ENCODE data around the gene EDA.
"Not testable (repeated sequence)": the region's sequence is repeated elsewhere in the genome, so short reads cannot be mapped to it uniquely, and the experiment has no call there.

EDA gene

DNA sequence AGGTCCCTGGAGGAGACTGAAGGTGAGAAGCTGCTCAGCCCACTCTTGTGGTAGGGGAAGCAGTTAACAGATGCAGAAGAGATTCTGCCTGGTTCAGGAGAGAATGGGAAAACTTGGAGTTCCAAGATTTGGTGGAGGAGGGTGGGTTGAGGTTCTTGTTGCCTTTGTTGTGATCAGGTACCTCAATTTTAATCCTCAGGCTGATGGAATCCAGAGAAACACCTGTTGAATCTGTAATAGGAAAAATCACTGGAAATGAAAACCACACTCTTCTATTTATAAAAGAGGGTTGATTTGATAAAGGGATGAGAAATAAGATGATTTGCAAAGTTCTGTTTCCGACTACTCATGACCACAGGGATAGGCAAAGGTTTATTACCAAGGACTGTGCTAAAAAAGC, 132.1 kb downstream of the EDA start:
- no peak for DNase-seq

- no peak for DNase-seq
Measured at GRCh38 chrX:69759921-69760625, 144.2 kb downstream of the EDA start.

- DNase-seq: no peak
Measured at GRCh38 chrX:69761633-69762032, 145.7 kb downstream of the EDA start.

DNA sequence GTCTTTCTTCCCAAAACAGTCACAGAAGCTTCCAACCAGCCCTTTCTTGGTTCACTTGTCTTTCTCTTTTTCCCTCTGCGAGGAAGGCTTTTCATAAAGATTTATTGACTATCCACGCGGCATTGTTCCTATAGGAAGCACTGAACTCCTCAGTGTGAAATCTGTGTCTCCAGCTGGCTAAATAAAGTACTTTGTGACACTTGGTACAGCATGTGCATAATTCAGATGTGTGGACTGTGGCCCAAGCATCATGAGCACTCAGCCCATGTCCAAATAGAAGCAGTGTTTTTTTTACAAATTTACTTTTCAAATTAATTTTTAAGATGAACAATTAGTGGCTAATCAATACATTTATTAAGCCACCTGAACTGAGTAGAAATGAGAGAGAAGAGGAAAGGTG, 146.4 kb downstream of the EDA start:
- DNase-seq: no peak

- no peak for DNase-seq
Measured at GRCh38 chrX:69793260-69793935, 177.5 kb downstream of the EDA start.

- DNase-seq: no peak
Measured at GRCh38 chrX:69795702-69796101, 179.8 kb downstream of the EDA start.

DNA sequence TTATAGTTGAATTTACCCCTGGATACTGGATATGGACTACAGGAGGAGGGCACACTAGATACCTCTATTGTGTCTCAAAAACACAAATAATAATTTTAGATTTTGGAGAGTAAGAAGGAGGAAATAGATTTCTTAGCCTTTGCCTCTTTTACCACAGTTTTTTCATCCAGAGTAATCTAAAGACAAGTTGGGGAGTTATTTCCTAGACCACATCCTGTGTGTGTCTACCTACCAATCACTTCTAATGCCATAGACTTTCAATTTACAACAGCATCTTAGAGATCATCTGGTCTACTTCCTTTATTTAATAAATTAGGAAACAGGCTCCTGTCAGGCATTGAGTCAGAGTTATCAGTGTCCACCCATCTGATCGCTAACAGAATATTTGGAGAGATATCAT, 191.5 kb downstream of the EDA start:
- DNase-seq: no peak

DNA sequence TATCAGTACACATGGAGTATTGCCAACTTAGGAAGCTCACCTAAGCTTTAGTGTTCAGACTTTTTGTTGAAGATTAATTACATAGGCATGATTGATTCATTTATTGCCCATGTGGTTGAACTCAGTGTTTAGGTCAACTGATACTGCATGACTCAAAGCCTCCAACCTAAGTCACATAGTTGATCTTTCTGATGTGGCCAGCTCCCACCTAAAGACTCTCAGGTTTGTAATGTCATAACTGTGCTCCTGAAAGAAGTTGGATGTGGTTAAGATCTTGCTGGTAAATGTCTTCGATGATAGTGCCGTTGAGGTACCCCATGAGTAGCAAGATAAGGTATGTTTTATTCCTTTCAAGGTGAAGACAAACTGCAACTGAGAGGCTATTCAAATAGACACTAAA, 192.5 kb downstream of the EDA start:
- DNase-seq: no peak

DNA sequence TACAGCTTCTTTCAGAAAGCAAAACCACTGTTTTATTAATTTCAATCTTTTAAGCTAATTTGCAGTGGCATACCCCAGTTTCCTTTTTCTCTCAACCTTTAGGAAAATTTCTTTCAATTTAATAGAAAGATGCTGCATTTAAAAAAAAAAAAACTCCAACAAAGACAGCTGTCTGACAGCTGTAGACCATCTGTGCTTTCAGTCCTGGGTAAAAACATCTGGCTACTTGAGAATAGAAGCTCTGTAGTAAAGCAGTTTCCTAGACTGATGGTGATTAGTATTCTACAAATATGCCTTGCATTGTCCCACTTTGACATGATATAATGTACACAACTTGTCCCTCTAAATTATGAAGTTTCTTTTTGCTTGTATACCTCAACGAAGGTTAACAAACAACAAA, 197.8 kb downstream of the EDA start:
- DNase-seq: no peak

DNA sequence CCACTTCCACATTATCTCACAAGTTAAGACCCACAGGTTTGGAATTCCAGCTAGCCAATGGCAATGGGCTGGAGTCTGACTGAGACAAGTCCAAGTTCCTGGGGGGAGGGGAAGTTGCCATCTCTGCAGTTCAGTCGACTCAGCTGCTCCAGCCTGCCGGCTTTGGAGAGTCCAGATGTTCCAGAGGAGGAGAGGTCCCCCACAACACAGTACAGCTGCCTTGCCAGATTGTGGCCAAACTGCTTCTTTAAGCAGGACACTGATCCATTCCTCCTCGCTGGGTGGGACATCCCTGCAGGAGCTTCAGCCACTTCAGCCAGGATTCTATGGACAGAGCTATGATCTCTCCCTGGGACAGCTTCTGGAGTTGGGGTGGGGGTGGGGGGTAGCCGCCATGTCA, 199.2 kb downstream of the EDA start:
- no peak for DNase-seq

DNA sequence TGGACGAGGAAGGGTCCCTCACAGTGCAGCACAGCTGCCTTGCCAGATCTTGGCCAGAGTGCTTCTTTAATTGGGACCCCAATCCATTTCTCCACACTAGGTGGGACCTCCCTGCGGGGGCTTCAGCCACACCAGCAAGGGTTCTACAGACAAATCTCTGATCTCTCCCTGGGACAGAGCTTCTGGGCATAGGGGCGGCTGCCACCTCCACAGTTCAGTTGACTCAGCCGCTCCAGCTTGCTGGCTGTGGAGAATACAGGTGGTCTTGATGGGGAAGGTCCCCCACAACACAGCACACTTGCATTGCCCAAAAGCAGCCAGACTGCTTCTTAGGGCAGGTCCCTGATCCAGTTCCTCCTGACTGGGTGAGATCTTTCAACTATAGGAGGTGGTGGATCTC, 199.6 kb downstream of the EDA start:
- no peak for DNase-seq

- no peak for DNase-seq
Measured at GRCh38 chrX:69844636-69845035, 228.7 kb downstream of the EDA start.

DNA sequence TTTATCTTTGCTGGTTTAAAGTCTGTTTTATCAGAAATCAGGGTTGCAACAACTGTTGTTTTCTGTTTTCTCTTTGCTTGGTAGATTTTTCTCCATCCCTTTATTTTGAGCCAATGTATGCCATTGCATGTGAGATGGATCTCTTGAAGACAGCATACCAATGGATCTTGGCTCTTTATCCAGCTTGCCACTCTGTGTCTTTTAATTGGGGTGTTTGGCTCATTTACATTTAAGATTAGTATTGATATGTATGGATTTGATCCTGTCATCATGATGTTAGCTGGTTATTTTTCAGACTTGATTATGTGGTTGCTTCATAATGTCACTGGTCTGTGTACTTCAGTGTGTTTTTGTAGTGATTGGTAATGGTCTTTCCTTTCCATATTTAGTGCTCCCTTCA, 244.1 kb downstream of the EDA start:
- not testable (repeated sequence) for DNase-seq

DNA sequence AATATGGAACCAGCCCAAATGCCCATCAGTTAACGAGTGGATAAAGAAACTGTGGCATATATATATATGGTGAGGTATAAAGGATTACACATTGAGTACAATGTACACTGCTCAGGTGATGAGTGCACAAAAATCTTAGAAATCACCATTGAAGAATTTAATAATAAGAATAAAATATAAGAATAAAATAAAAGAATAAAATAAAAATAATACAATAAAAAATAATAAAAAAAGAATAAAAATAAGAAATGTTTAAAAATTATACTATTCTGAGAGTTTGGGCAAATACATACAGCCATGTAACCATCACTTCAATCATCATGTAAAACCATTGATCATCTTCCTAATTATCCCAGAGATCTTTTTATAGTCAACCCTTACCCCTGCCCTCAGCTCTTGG, 260.3 kb downstream of the EDA start:
- DNase-seq: no peak

DNA sequence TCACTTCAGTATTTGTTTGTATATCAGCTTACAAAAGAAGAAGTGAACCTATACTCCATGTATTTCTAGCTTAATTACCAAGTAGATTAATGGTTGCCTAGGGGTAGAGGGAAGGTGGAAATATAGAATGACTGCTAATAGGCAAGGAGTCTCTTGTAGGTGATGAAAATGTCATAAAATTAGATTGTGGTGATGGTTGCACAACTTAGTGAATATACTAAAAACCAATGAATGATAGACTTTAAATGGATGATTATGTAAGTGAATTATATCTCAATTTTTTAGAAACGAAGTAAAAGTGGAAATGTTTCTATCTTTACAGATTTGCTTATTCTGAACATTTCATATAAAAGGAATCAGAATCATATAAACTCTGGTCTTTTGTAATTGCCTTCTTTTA, 268.3 kb downstream of the EDA start:
- DNase-seq: no peak

DNA sequence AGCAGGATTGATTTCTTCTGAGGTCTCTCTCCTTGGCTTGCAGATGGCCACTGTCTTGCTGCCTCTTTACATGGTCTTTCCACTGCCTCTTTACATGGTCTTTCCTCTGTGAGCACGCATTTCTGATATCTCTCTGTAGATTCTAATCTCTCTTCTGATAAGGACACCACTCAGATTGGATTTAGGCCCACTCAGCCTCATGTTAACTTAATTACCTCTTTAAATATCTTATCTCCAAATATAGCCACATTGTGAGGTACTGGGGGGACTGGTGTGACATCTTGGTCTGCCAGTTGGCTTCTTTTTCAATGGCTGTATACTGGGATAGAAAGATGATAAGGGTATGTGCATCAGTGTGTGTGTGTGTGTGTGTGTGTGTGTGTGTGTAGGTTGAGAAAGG, 280.1 kb downstream of the EDA start:
- DNase-seq: no peak

- DNase-seq: no peak
Measured at GRCh38 chrX:69900491-69900890, 284.6 kb downstream of the EDA start.

- no peak for DNase-seq
Measured at GRCh38 chrX:69906447-69906846, 290.5 kb downstream of the EDA start.

DNA sequence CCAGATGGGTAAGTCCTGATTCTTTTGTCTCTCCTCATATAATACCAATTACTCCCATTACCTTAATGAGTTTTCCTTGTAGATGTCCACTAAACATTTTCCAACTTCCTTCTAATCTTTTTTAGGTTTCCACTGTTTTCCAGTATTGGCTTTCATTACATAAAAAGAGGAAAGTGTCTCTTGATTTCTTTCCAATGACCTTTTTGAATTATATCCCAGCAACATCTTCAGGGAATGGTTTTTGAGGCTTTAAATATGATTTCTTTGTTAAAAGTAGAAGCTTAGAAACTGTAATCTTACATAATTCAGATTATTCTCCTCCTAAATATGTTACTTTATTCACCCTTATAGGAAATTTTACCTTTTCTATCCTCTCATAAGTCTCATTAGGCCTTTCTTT, 298.9 kb downstream of the EDA start:
- DNase-seq: no peak

DNA sequence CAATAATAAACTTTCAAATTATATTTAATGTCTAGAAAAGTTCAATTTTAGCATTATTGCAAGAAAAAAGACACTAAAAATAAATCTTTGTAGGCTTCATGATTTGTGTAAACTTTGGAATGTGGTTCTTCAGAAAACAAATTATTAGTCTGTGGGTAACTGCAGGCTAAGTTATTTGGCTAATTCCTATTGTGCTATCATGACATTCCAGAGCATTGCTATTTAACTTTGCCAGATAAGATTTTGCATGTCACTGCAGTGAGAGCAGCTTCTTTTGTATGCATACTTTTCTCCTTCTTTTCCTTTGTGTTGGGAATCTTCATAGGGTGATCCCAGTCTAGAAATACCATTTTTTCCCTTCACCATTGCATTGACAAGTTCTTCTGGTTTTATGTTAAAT, 303.8 kb downstream of the EDA start:
- DNase-seq: no peak

DNA sequence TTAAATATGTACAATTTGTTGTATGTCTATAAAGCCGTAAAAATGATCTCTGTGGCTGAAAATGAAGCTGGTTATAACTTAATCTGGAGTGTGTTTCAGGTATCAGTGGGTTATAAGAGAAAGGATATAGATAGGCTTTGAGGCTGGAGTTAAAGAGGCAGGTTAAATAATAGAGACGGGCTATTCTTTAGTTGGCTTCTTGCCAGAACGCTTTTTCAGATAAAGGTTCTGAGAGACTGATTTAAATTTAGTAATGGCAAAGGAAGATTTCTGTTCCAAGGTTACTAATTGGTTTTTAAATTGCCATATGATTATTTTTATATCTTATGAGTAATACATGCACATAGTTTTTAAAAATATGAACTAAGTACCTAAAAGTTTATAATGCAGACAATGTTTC, 316.4 kb downstream of the EDA start:
- DNase-seq: no peak

GRCh38 chrX:69948276-69948797, 332.4 kb downstream of the EDA start:
- no peak for DNase-seq

- no peak for DNase-seq
Measured at GRCh38 chrX:69951753-69952152, 335.8 kb downstream of the EDA start.

DNA sequence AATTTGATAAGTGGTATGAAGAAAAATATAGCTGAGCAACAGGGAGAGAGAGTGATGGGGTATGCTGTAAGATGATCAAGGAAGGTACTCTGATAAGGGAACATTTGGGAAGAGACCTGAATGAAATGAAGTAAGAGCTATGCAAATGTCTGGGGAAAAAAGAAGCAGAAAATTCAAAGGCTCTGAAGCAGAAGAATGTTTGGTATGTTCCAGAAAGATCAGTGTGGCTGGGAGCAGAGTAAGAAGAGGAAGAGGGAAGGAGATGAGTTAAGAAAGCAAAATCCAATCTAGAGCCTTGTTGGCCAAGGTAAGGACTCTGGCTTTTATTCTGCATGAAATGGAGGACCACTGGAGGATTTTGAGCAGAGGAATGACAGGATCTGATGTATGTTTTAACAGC, 343.8 kb downstream of the EDA start:
- DNase-seq: no peak
